PC-9 (cell line): ENCODE data around the gene SFSWAP. TPM values are rescaled to one million over a fixed set of nuclear protein-coding genes. Genes with fewer than 3 reads are reported as not detected.

Experiments
- BruUV-seq: library from RNA; stranded (reverse); fragments of 400-500 nt; replicated peaks from 2 replicates; lab custom pipeline; 2021; lab: Mats Ljungman, UMichigan
- CTCF ChIA-PET: fragments of 300-600 bp; sonication (Branson Sonifier 250); formaldehyde crosslinking; loops from one replicate; lab custom pipeline; 2022; ENCODE audit warnings: antibody characterized with exemption; lab: Charles Lee
- POLR2A ChIA-PET: fragments of 300-600 bp; sonication (Branson Sonifier 250); formaldehyde crosslinking; loops from one replicate; lab custom pipeline; 2022; ENCODE audit warnings: antibody characterized with exemption; ENCODE audit not compliant: unreplicated experiment; lab: Charles Lee
- DNase-seq, 2 experiments: peaks; one replicate each; pipeline versions ENCODE4 v3.0.0 to v3.0.0-alpha.2; 2015 to 2022; ENCODE audit warnings: mixed read lengths in 1 of 2
- H2AFZ ChIP-seq: fragments of 200-600 bp; sonication (generic); 2 replicates; pipeline ENCODE4 v1.8.1; 2017; ENCODE audit warnings: antibody characterized with exemption
- H3F3A ChIP-seq: fragments of 200-600 bp; sonication (generic); 2 replicates; pipeline ENCODE4 v1.8.1; 2017; ENCODE audit warnings: antibody characterized with exemption, mild to moderate bottlenecking, low read depth; ENCODE audit not compliant: insufficient read depth
- H3K27ac ChIP-seq: fragments of 200-600 bp; sonication (generic); 2 replicates; pipeline ENCODE4 v1.6.1; 2016; ENCODE audit warnings: mixed run types
- H3K27me3 ChIP-seq: fragments of 200-600 bp; sonication (generic); 2 replicates; pipeline ENCODE4 v1.6.1; 2016; ENCODE audit warnings: low read depth, mixed run types; ENCODE audit not compliant: insufficient read depth
- H3K36me3 ChIP-seq: fragments of 200-600 bp; sonication (generic); 2 replicates; pipeline ENCODE4 v1.6.1; 2016; ENCODE audit warnings: low read depth, mixed run types
- H3K4me1 ChIP-seq: fragments of 200-600 bp; sonication (generic); replicated peaks from 2 replicates; pipeline ENCODE4 v1.6.1; 2016; ENCODE audit warnings: mixed run types; ENCODE audit not compliant: insufficient read depth
- H3K4me2 ChIP-seq: fragments of 200-600 bp; sonication (generic); 2 replicates; pipeline ENCODE4 v1.6.1; 2017; ENCODE audit warnings: mixed run types
- H3K4me3 ChIP-seq: fragments of 200-600 bp; sonication (generic); 2 replicates; pipeline ENCODE4 v1.6.1; 2016; ENCODE audit warnings: mixed run types
- H3K79me2 ChIP-seq: fragments of 200-600 bp; sonication (generic); 2 replicates; pipeline ENCODE4 v1.6.1; 2017; ENCODE audit warnings: low read depth, mixed run types
- H3K9me2 ChIP-seq: fragments of 200-600 bp; sonication (generic); 2 replicates; pipeline ENCODE4 v1.8.1; 2017; ENCODE audit warnings: mild to moderate bottlenecking; ENCODE audit not compliant: insufficient read depth
- H3K9me3 ChIP-seq: fragments of 200-600 bp; sonication (generic); 2 replicates; pipeline ENCODE4 v1.8.1; 2016; ENCODE audit warnings: low read depth; ENCODE audit not compliant: insufficient read depth
- H4K20me1 ChIP-seq: fragments of 200-600 bp; sonication (generic); 2 replicates; pipeline ENCODE4 v1.8.1; 2017; ENCODE audit not compliant: insufficient read depth
- CTCF ChIP-seq: fragments of 200-600 bp; sonication (generic); conservative IDR thresholded peaks from 2 replicates; pipeline ENCODE4 v1.6.1; 2017; ENCODE audit warnings: mixed run types, antibody characterized with exemption, mild to moderate bottlenecking, moderate library complexity
- EZH2 ChIP-seq: fragments of 200-600 bp; sonication (generic); IDR thresholded peaks from 2 replicates; pipeline ENCODE4 v1.8.0; 2017; ENCODE audit warnings: antibody characterized with exemption, low read depth
- intact Hi-C: fragments of 100-400 bp; cut with micrococcal nuclease; formaldehyde crosslinking; loops from one replicate; pipeline ENCODE4 v1.10.0; 2022; ENCODE audit not compliant: unreplicated experiment
- total RNA-seq: library from RNA; stranded (reverse); gene quantifications from 2 replicates; pipeline ENCODE4 v1.2.3, GENCODE V29; 2021

SFSWAP gene
- total RNA-seq, 1 experiment from 2014 or later = 40.7 TPM

GRCh38 chr12:131815131-131815530 is 104.2 kb downstream of the SFSWAP start:
- no peak overlapping the region for H3K4me2 ChIP-seq
- TF ChIP-seq CTCF (no peak), EZH2 (no peak)
- intact Hi-C loops = no loop called here

GRCh38 chr12:131816495-131816894 is 105.6 kb downstream of the SFSWAP start:
- intact Hi-C loops = no loop called here
- TF ChIP-seq EZH2 (no peak), CTCF (no peak)
- H3K4me3 ChIP-seq = no peak overlapping the region

More at GRCh38 chr12:131815131-131815530, 104.2 kb downstream of the SFSWAP start:
- no TSS peak for BruUV-seq
- no peak for DNase-seq
- Histone ChIP-seq H3K79me2 (no peaks in the 10 kb centered on the region), H3K27ac (no peak overlapping the region), H3K4me1 (no peaks in the 10 kb centered on the region), H3K36me3 (no peaks in the 10 kb centered on the region), H3K9me3 (peaks cover 12% of the 10 kb centered on the region; the same call in 1 of the 2 replicates), H3K27me3 (peaks cover 9% of the 10 kb centered on the region; the same call in 1 of the 2 replicates), H4K20me1 (no peaks in the 10 kb centered on the region), H3K4me3 (no peak overlapping the region), H2AFZ (no peak overlapping the region), H3F3A (no peaks in the 10 kb centered on the region), H3K9me2 (no peaks in the 10 kb centered on the region)
- POLR2A ChIA-PET = no interaction called here
- CTCF ChIA-PET = no interaction called here

GRCh38 chr12:131817241-131817640 is 106.4 kb downstream of the SFSWAP start:
- ChIA-PET POLR2A (no interaction called here), CTCF (no interaction called here)
- Histone ChIP-seq H3K4me3 (no peak overlapping the region), H3K4me1 (no peaks in the 10 kb centered on the region), H3K36me3 (no peaks in the 10 kb centered on the region), H3K27ac (no peak overlapping the region), H3K79me2 (no peaks in the 10 kb centered on the region), H4K20me1 (no peaks in the 10 kb centered on the region), H3F3A (no peaks in the 10 kb centered on the region), H3K9me3 (peaks cover 12% of the 10 kb centered on the region; the same call in 1 of the 2 replicates), H3K9me2 (no peaks in the 10 kb centered on the region), H3K27me3 (peaks cover 3% of the 10 kb centered on the region; the same call in 1 of the 2 replicates), H2AFZ (no peak overlapping the region), H3K4me2 (no peak overlapping the region)
- no peak for DNase-seq
- intact Hi-C loops = no loop called here
- BruUV-seq = no TSS peak
- TF ChIP-seq EZH2 (no peak), CTCF (no peak)

More at GRCh38 chr12:131816495-131816894, 105.6 kb downstream of the SFSWAP start:
- H3K27ac ChIP-seq = no peak overlapping the region
- no peaks in the 10 kb centered on the region for H3K9me2 ChIP-seq
- H3K4me1 ChIP-seq = no peaks in the 10 kb centered on the region
- no TSS peak for BruUV-seq
- H4K20me1 ChIP-seq = no peaks in the 10 kb centered on the region
- no peak overlapping the region for H2AFZ ChIP-seq
- H3K9me3 ChIP-seq = peaks cover 12% of the 10 kb centered on the region; the same call in 1 of the 2 replicates
- H3K36me3 ChIP-seq = no peaks in the 10 kb centered on the region
- ChIA-PET CTCF (no interaction called here), POLR2A (no interaction called here)
- no peak overlapping the region for H3K4me2 ChIP-seq
- H3K27me3 ChIP-seq = peaks cover 3% of the 10 kb centered on the region; the same call in 1 of the 2 replicates
- no peaks in the 10 kb centered on the region for H3F3A ChIP-seq
- no peaks in the 10 kb centered on the region for H3K79me2 ChIP-seq
- DNase-seq = no peak
